Measurements from ENCODE around the gene ESPL1. TPM values are rescaled to one million over a fixed set of nuclear protein-coding genes. Genes with fewer than 3 reads are reported as not detected.

ESPL1 gene
- total and polyA plus RNA-seq, 5 donors from 2014 or later, result 0.05 to 2.7 (median 0.18) TPM; not detected in 1

DNA sequence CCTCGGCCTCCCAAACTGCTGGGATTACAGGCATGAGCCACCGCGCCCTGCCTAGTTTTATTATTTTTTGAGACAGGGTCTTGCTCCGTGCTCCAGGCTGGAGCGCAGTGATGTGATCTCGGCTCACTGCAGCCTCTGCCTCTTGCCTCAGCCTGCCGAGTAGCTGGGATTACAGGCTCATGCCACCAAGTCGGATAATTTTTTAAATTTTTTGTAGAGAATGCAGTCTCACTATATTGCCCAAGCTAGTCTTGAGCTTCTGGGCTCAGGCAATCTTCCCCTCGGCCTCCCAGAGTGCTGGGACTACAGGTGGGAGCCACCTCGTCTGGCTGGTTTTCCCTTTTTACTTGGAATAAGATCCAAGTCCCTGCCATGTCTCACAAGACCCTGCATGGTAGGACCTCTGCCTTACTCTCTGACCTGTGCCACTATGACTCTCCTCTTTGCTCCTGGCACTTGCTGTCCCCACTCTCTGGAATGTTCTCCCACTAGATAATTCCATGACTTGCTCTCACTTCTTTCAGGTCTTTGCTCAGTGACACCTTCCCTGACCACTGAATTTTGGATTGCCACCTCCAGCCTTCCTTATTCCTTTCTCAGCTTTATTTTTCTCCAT is 28.3 kb upstream of the ESPL1 start:
- no peak for DNase-seq
- peaks cover 5 to 30% (median 27%) of the 10 kb centered on the region in 4 donors for H3K4me1 Mint-ChIP-seq
- Histone ChIP-seq H3K9me3 (ENCODE audit: control insufficient read depth in 2 of 2, low read length in 2 of 2) (no peaks in the 10 kb centered on the region), H3K4me1 (ENCODE audit: control insufficient read depth, insufficient read depth, low read length, poor library complexity, severe bottlenecking) (peaks cover 24% of the 10 kb centered on the region), H3K4me3 (ENCODE audit: low read depth, low read length) (no peak overlapping the region), H3K27ac (ENCODE audit: insufficient read depth, low read length, poor library complexity, severe bottlenecking) (no peak overlapping the region), H3K27me3 (ENCODE audit: control insufficient read depth, insufficient read depth, low read length) (no peaks in the 10 kb centered on the region), H3K36me3 (ENCODE audit: control insufficient read depth, insufficient read depth, low read length) (no peaks in the 10 kb centered on the region)
- peak overlapping the region in 2 of 3 donors; percentile 76 to 84 for H3K27ac Mint-ChIP-seq
- no peaks in the 10 kb centered on the region for H3K36me3 Mint-ChIP-seq
- H3K27me3 Mint-ChIP-seq, result peaks cover 17% of the 10 kb centered on the region
- H3K9me3 Mint-ChIP-seq, result peaks cover 0 to 1% (median 0%) of the 10 kb centered on the region in 7 donors
- ATAC-seq (ENCODE audit: low read depth in 2 of 2), result no peak
- H3K4me3 Mint-ChIP-seq, result no peak overlapping the region

- no peak for ATAC-seq (ENCODE audit: low read depth in 2 of 2)
- Mint-ChIP-seq H3K27ac (no peak overlapping the region), H3K36me3 (no peaks in the 10 kb centered on the region), H3K9me3 (peaks cover 0 to 1% (median 0%) of the 10 kb centered on the region in 7 donors), H3K27me3 (peaks cover 17% of the 10 kb centered on the region), H3K4me1 (peaks cover 5 to 12% (median 9%) of the 10 kb centered on the region in 4 donors), H3K4me3 (peak overlapping the region in 1 of 4 donors; percentile 79)
- Histone ChIP-seq H3K36me3 (ENCODE audit: control insufficient read depth, insufficient read depth, low read length) (no peaks in the 10 kb centered on the region), H3K9me3 (ENCODE audit: control insufficient read depth in 2 of 2, low read length in 2 of 2) (no peaks in the 10 kb centered on the region), H3K27ac (ENCODE audit: insufficient read depth, low read length, poor library complexity, severe bottlenecking) (no peak overlapping the region), H3K27me3 (ENCODE audit: control insufficient read depth, insufficient read depth, low read length) (no peaks in the 10 kb centered on the region), H3K4me1 (ENCODE audit: control insufficient read depth, insufficient read depth, low read length, poor library complexity, severe bottlenecking) (peaks cover 4% of the 10 kb centered on the region), H3K4me3 (ENCODE audit: low read depth, low read length) (no peak overlapping the region)
- no peak for DNase-seq
Measured at GRCh38 chr12:53241623-53242412, 26.3 kb upstream of the ESPL1 start.

- H3K36me3 ChIP-seq (ENCODE audit: control insufficient read depth, insufficient read depth, low read length), result no peaks in the 10 kb centered on the region
- no peaks in the 10 kb centered on the region for H3K4me1 ChIP-seq (ENCODE audit: control insufficient read depth, insufficient read depth, low read length, poor library complexity, severe bottlenecking)
- peaks cover 0 to 1% (median 0%) of the 10 kb centered on the region in 7 donors for H3K9me3 Mint-ChIP-seq
- H3K4me3 Mint-ChIP-seq, result no peak overlapping the region
- H3K36me3 Mint-ChIP-seq, result no peaks in the 10 kb centered on the region
- no peaks in the 10 kb centered on the region for H3K9me3 ChIP-seq (ENCODE audit: control insufficient read depth in 2 of 2, low read length in 2 of 2)
- DNase-seq (no peak), ATAC-seq (ENCODE audit: low read depth in 2 of 2) (no peak)
- H3K4me3 ChIP-seq (ENCODE audit: low read depth, low read length), result no peak overlapping the region
- no peak overlapping the region for H3K27ac ChIP-seq (ENCODE audit: insufficient read depth, low read length, poor library complexity, severe bottlenecking)
- peaks cover 0 to 4% (median under 1%) of the 10 kb centered on the region in 4 donors for H3K4me1 Mint-ChIP-seq
- peaks cover 17% of the 10 kb centered on the region for H3K27me3 Mint-ChIP-seq
- no peaks in the 10 kb centered on the region for H3K27me3 ChIP-seq (ENCODE audit: control insufficient read depth, insufficient read depth, low read length)
- H3K27ac Mint-ChIP-seq, result no peak overlapping the region
Measured at GRCh38 chr12:53244337-53244736, 23.8 kb upstream of the ESPL1 start.

DNA sequence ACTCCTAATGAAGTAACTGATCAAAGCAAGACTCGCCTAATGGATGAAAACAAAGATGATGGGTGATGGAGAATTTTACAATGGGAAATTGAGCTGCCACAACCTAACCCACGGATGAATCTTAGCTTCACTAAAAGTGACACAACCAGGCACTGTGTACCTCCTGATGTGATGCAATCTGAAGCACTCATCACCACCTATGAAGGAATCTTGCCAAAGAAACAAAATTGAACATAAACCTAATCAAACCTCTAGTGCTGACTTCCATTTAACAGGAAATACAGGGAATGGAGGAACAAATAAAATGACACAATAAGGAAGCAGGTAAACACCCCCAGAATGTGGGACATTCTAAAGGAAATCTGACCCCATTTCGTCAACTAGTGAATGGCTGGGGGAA is 22.8 kb upstream of the ESPL1 start:
- Mint-ChIP-seq H3K4me1 (peaks cover 0 to 4% (median under 1%) of the 10 kb centered on the region in 4 donors), H3K9me3 (peaks cover 0 to 1% (median 0%) of the 10 kb centered on the region in 7 donors), H3K4me3 (no peak overlapping the region), H3K27ac (no peak overlapping the region), H3K36me3 (no peaks in the 10 kb centered on the region), H3K27me3 (peaks cover 17% of the 10 kb centered on the region)
- H3K9me3 ChIP-seq (ENCODE audit: control insufficient read depth in 2 of 2, low read length in 2 of 2), result no peaks in the 10 kb centered on the region
- H3K36me3 ChIP-seq (ENCODE audit: control insufficient read depth, insufficient read depth, low read length), result no peaks in the 10 kb centered on the region
- no peak overlapping the region for H3K4me3 ChIP-seq (ENCODE audit: low read depth, low read length)
- no peaks in the 10 kb centered on the region for H3K4me1 ChIP-seq (ENCODE audit: control insufficient read depth, insufficient read depth, low read length, poor library complexity, severe bottlenecking)
- DNase-seq, result no peak
- no peaks in the 10 kb centered on the region for H3K27me3 ChIP-seq (ENCODE audit: control insufficient read depth, insufficient read depth, low read length)
- no peak overlapping the region for H3K27ac ChIP-seq (ENCODE audit: insufficient read depth, low read length, poor library complexity, severe bottlenecking)
- no peak for ATAC-seq (ENCODE audit: low read depth in 2 of 2)

GRCh38 chr12:53251477-53252348 is 16.4 kb upstream of the ESPL1 start:
- Histone ChIP-seq H3K27ac (ENCODE audit: insufficient read depth, low read length, poor library complexity, severe bottlenecking) (peak overlapping the region; percentile 83), H3K36me3 (ENCODE audit: control insufficient read depth, insufficient read depth, low read length) (peaks cover 11% of the 10 kb centered on the region), H3K4me1 (ENCODE audit: control insufficient read depth, insufficient read depth, low read length, poor library complexity, severe bottlenecking) (peaks cover 40% of the 10 kb centered on the region), H3K4me3 (ENCODE audit: low read depth, low read length) (peak overlapping the region; percentile 81), H3K9me3 (ENCODE audit: control insufficient read depth in 2 of 2, low read length in 2 of 2) (no peaks in the 10 kb centered on the region), H3K27me3 (ENCODE audit: control insufficient read depth, insufficient read depth, low read length) (no peaks in the 10 kb centered on the region)
- DNase-seq (peak; percentile 68 to 79 (median 73)), ATAC-seq (ENCODE audit: low read depth in 2 of 2) (peak; percentile 82 to 83)
- Mint-ChIP-seq H3K27ac (peak overlapping the region; percentile 95 to 97 (median 95)), H3K4me3 (peak overlapping the region; percentile 97 to 100 (median 98)), H3K36me3 (no peaks in the 10 kb centered on the region), H3K4me1 (peaks cover 0 to 50% (median 31%) of the 10 kb centered on the region in 4 donors), H3K27me3 (peaks cover 4% of the 10 kb centered on the region), H3K9me3 (no peaks in the 10 kb centered on the region)

GRCh38 chr12:53252349-53252916 is 15.7 kb upstream of the ESPL1 start:
- DNase-seq (no peak), ATAC-seq (ENCODE audit: low read depth in 2 of 2) (no peak)
- Mint-ChIP-seq H3K27me3 (peaks cover 4% of the 10 kb centered on the region), H3K4me3 (peak overlapping the region; percentile 97 to 100 (median 98)), H3K36me3 (no peaks in the 10 kb centered on the region), H3K4me1 (peaks cover 0 to 51% (median 31%) of the 10 kb centered on the region in 4 donors), H3K9me3 (no peaks in the 10 kb centered on the region), H3K27ac (peak overlapping the region; percentile 95 to 97 (median 95))
- H3K9me3 ChIP-seq (ENCODE audit: control insufficient read depth in 2 of 2, low read length in 2 of 2), result no peaks in the 10 kb centered on the region
- peak overlapping the region; percentile 83 for H3K27ac ChIP-seq (ENCODE audit: insufficient read depth, low read length, poor library complexity, severe bottlenecking)
- peak overlapping the region; percentile 81 for H3K4me3 ChIP-seq (ENCODE audit: low read depth, low read length)
- H3K4me1 ChIP-seq (ENCODE audit: control insufficient read depth, insufficient read depth, low read length, poor library complexity, severe bottlenecking), result peaks cover 40% of the 10 kb centered on the region
- H3K36me3 ChIP-seq (ENCODE audit: control insufficient read depth, insufficient read depth, low read length), result peaks cover 11% of the 10 kb centered on the region
- no peaks in the 10 kb centered on the region for H3K27me3 ChIP-seq (ENCODE audit: control insufficient read depth, insufficient read depth, low read length)

GRCh38 chr12:53253298-53253697 is 14.8 kb upstream of the ESPL1 start:
- peaks cover 0 to 51% (median 31%) of the 10 kb centered on the region in 4 donors for H3K4me1 Mint-ChIP-seq
- H3K4me3 ChIP-seq (ENCODE audit: low read depth, low read length), result peak overlapping the region; percentile 81
- H3K4me3 Mint-ChIP-seq, result peak overlapping the region; percentile 97 to 100 (median 98)
- H3K27ac Mint-ChIP-seq, result peak overlapping the region; percentile 69 to 97 (median 95)
- peaks cover 11% of the 10 kb centered on the region for H3K36me3 ChIP-seq (ENCODE audit: control insufficient read depth, insufficient read depth, low read length)
- H3K27me3 ChIP-seq (ENCODE audit: control insufficient read depth, insufficient read depth, low read length), result no peaks in the 10 kb centered on the region
- H3K9me3 Mint-ChIP-seq, result no peaks in the 10 kb centered on the region
- no peaks in the 10 kb centered on the region for H3K9me3 ChIP-seq (ENCODE audit: control insufficient read depth in 2 of 2, low read length in 2 of 2)
- peaks cover 4% of the 10 kb centered on the region for H3K27me3 Mint-ChIP-seq
- peaks cover 40% of the 10 kb centered on the region for H3K4me1 ChIP-seq (ENCODE audit: control insufficient read depth, insufficient read depth, low read length, poor library complexity, severe bottlenecking)
- H3K27ac ChIP-seq (ENCODE audit: insufficient read depth, low read length, poor library complexity, severe bottlenecking), result peak overlapping the region; percentile 83
- ATAC-seq (ENCODE audit: low read depth in 2 of 2) (no peak), DNase-seq (no peak)
- H3K36me3 Mint-ChIP-seq, result no peaks in the 10 kb centered on the region

Measured in CD4-positive, CD25-positive, alpha-beta regulatory T cell (primary cell).